Renal pelvis (tissue), 4 donors: Measurements from ENCODE around the gene TRIM13. TPM values are rescaled to one million over a fixed set of nuclear protein-coding genes. Genes with fewer than 3 reads are reported as not detected.
"Not testable (repeated sequence)": the region's sequence is repeated elsewhere in the genome, so short reads cannot be mapped to it uniquely, and the experiment has no call there.

Experiments
- DNase-seq: peaks from one replicate; pipeline ENCODE4 v3.0.0-alpha.2; 2013
- polyA plus RNA-seq, 3 donors: library from polyadenylated mRNA; unstranded; fragments of 120-200 nt; gene quantifications; one replicate each; pipeline ENCODE4 v1.2.1, GENCODE V29; 2013; ENCODE audit not compliant: insufficient read length in 3 of 3

Gene TRIM13
- polyA plus RNA-seq, 3 donors, result 42.4 to 51.1 (median 48.0) TPM

DNA sequence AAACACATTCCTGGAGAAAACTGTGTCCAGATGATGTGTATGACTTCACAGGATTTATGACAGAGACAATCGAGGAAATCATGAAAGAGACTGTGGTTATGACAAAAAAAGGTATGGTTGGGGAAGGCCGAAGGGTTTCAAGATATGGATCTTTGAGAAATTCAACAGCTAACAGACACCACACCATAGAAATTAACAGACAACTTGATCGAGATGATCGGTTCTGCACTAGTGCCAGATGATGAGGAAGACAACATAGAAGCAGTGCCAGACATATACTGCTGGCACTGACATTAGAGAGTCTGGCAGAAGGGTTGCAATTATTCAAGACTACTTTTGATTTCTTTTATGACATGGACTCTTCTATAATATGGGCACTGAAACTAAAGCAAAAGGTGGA lies 55.6 kb downstream of the TRIM13 start:
- DNase-seq, result no peak

DNA sequence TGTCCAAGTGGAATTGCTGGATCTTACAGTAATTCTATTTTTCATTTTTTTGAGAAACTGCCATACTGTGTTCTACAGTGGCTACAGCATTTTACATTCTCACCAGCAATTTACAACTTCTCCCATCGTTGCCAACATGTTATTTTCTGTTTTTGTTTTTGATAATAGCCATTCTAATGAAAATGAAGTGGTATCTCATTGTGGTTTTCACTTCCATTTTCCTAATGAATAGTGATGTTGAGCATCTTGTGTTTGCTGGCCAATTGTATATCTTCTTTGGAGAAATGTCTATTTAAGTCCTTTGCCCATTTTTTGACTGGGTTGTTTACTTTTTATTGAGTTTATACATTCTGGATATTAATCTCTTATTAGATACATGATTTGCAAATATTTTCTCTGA lies 57.0 kb downstream of the TRIM13 start:
- DNase-seq, result no peak

DNA sequence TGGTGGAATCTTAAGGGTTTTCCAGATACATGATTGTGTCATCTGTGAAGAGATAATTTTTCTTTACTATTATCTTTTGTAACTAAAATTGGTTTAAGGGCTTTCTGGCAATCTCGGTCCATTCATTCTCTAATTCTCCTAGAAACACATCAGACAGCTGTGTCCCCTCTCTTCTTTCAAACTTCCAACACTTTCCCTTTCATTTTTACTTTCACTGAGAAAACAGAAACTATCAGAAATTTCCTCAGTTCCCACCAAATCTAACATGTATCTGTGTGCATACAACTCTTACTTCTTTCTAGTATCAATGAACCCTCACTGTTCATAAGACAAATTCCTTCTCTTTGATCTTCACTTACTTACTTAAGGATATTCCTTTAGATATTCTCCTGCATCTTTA lies 58.6 kb downstream of the TRIM13 start:
- DNase-seq, result no peak

DNA sequence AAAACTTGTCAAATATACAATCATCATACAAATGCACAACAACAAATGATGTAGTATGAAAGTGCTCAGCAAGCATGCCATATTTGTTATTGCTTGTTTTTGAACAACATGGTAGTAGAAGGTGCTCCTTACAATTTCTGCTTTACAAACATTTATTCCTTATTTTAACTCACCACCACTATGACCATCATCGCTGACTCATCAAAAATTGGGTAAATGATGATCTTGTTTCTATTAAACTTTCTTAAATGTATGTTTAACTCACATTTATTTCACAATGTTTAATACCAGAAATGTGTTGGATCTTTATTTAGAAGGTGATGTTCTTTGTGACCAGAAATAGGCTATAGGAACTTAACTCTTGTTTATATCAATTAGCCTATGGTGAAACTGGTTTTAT lies 63.9 kb downstream of the TRIM13 start:
- DNase-seq, result no peak

DNA sequence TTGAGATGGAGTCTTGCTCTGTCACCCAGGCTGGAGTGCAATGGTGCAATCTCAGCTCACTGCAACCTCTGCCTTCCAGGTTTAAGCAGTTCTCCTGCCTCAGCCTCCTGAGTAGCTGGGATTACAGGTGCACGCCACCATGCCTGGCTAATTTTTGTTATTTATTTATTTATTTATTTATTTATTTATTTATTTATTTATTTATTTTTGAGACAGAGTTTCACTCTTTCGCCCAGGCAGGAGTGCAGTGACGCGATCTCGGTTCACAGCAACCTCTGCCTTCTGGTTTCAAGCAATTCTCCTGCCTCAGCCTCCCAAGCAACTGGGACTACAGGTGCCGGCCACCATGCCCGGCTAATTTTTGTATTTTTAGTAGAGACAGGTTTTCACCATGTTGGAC lies 65.5 kb downstream of the TRIM13 start:
- DNase-seq, result not testable (repeated sequence)

DNA sequence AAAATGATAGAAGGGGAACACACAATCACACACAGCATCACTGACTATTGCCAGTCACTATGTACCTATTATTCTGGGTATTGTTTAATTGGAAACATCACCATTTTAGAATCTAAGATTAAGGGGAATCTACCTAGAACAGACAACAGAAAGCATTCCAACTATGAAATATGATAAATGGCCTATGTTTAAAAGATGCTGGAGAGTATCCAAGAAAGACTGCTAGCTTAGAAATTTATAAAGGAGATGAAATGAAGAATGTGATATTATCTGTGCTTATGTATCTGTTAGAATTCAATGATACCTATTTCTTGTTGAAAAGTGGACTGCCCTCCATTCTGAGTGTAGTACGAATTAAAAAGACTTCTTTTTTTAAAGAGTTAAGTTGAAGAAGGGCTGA lies 68.9 kb downstream of the TRIM13 start:
- no peak for DNase-seq

Other genes with a start within 250 kb of the TRIM13 start
- gene KPNA3, start 204.4 kb upstream of the TRIM13 start, polyA plus RNA-seq, result 10 to 100 TPM; 31.2 to 32.3 (median 31.6) TPM
- gene SPRYD7, start 60.7 kb upstream of the TRIM13 start, polyA plus RNA-seq, result 10 to 100 TPM; 10.7 to 11.9 (median 11.3) TPM
- 1 to 10 TPM; 1.6 to 3.0 (median 2.3) TPM for gene KCNRG, start 18.4 kb downstream of the TRIM13 start, polyA plus RNA-seq